GM21786 (cell line): ENCODE measurements around the gene MT2A.
"Not testable (repeated sequence)": the region's sequence is repeated elsewhere in the genome, so short reads cannot be mapped to it uniquely, and the experiment has no call there.

Experiments
- ATAC-seq: cut with Tn5 transposase; IDR thresholded peaks from one replicate; pipeline ENCODE4 v1.9.1; 2021; ENCODE audit not compliant: unreplicated experiment

The MT2A gene

GRCh38 chr16:56608043-56608875 is at the start of gene MT2A:
Gene MT2A (plus strand): TSS chr16:56608584. CDS start chr16:56608656, 72 bp downstream.
- peak; percentile 81 for ATAC-seq

- ATAC-seq = no peak
Measured at GRCh38 chr16:56559109-56559508, 49.3 kb upstream of the MT2A start.

GRCh38 chr16:56560447-56560846 is 47.9 kb upstream of the MT2A start:
- ATAC-seq = no peak

GRCh38 chr16:56561126-56561525 is 47.3 kb upstream of the MT2A start:
- no peak for ATAC-seq

GRCh38 chr16:56564793-56565477 is 43.4 kb upstream of the MT2A start, which contains the start of gene MT4:
Gene MT4 (plus strand): TSS chr16:56565073. CDS start chr16:56565129, 56 bp downstream.
- ATAC-seq = no peak

- no peak for ATAC-seq
Measured at GRCh38 chr16:56569971-56570370, 38.4 kb upstream of the MT2A start.

- no peak for ATAC-seq
Measured at GRCh38 chr16:56571525-56571924, 36.9 kb upstream of the MT2A start.

GRCh38 chr16:56574625-56575024 is 33.8 kb upstream of the MT2A start:
- no peak for ATAC-seq

GRCh38 chr16:56576585-56577299 is 31.6 kb upstream of the MT2A start:
- ATAC-seq = peak; percentile 75

GRCh38 chr16:56577300-56577625 is 31.1 kb upstream of the MT2A start:
- no peak for ATAC-seq

GRCh38 chr16:56580391-56581048 is 27.9 kb upstream of the MT2A start:
- no peak for ATAC-seq

- ATAC-seq = not testable (repeated sequence)
Measured at GRCh38 chr16:56582911-56583310, 25.5 kb upstream of the MT2A start.

- ATAC-seq = no peak
Measured at GRCh38 chr16:56583351-56584168, 24.8 kb upstream of the MT2A start.

- ATAC-seq = no peak
Measured at GRCh38 chr16:56584276-56584675, 24.1 kb upstream of the MT2A start.

GRCh38 chr16:56588781-56589140 is 19.6 kb upstream of the MT2A start:
- ATAC-seq = no peak

GRCh38 chr16:56589141-56590039 is 19.0 kb upstream of the MT2A start, which contains the start of gene MT3:
Gene MT3 (plus strand): TSS chr16:56589528. CDS start chr16:56589591, 63 bp downstream.
- ATAC-seq = no peak

GRCh38 chr16:56591377-56592060 is 16.9 kb upstream of the MT2A start:
- no peak for ATAC-seq

- no peak for ATAC-seq
Measured at GRCh38 chr16:56593573-56594291, 14.7 kb upstream of the MT2A start.
